G401.6 (cell line): Measurements from ENCODE around the gene ADORA3.
"Not testable (repeated sequence)": the region's sequence is repeated elsewhere in the genome, so short reads cannot be mapped to it uniquely, and the experiment has no call there.

ENCODE experiments used
- FAIRE-seq: peaks from 2 replicates; lab custom pipeline; 2012; peaks lifted over from hg19 to GRCh38; lab: Jason Lieb, UNC

Gene ADORA3

GRCh38 chr1:111503585-111504060 lies at the start of gene ADORA3, which contains the start of gene TMIGD3:
ADORA3 (minus strand) TSS chr1:111503633; CDS start chr1:111503354, 279 bp downstream.
TMIGD3 (minus strand) TSS chr1:111503633; CDS start chr1:111503354, 279 bp downstream.
- FAIRE-seq = no peak

- no peak for FAIRE-seq
These were observed 49.8 kb upstream of the ADORA3 start for GRCh38 chr1:111553196-111553595.

GRCh38 chr1:111552587-111552986 lies 49.2 kb upstream of the ADORA3 start:
- FAIRE-seq = no peak

GRCh38 chr1:111551623-111552411 lies 48.4 kb upstream of the ADORA3 start:
- FAIRE-seq = peak; percentile 64

GRCh38 chr1:111547786-111548185 lies 44.4 kb upstream of the ADORA3 start:
- FAIRE-seq = not testable (repeated sequence)

- no peak for FAIRE-seq
These were observed 38.8 kb upstream of the ADORA3 start for GRCh38 chr1:111542187-111542586.

GRCh38 chr1:111541721-111542120 lies 38.3 kb upstream of the ADORA3 start:
- FAIRE-seq = peak; percentile 100

GRCh38 chr1:111540928-111541327 lies 37.5 kb upstream of the ADORA3 start:
- FAIRE-seq = peak; percentile 17

GRCh38 chr1:111538343-111539025 lies 35.1 kb upstream of the ADORA3 start:
- no peak for FAIRE-seq

GRCh38 chr1:111535256-111536191 lies 32.1 kb upstream of the ADORA3 start:
- no peak for FAIRE-seq

GRCh38 chr1:111520053-111520452 lies 16.6 kb upstream of the ADORA3 start:
- no peak for FAIRE-seq

- FAIRE-seq = no peak
These were observed 14.2 kb upstream of the ADORA3 start for GRCh38 chr1:111517469-111518225.

GRCh38 chr1:111516005-111516535 lies 12.6 kb upstream of the ADORA3 start:
- FAIRE-seq = no peak

GRCh38 chr1:111515291-111516004 lies 12.0 kb upstream of the ADORA3 start:
- no peak for FAIRE-seq

- FAIRE-seq = no peak
These were observed 10.1 kb upstream of the ADORA3 start for GRCh38 chr1:111513410-111514020.

GRCh38 chr1:111512931-111513330 lies 9.5 kb upstream of the ADORA3 start:
- FAIRE-seq = no peak

- FAIRE-seq = no peak
These were observed 8.9 kb upstream of the ADORA3 start for GRCh38 chr1:111512132-111512889.

GRCh38 chr1:111511370-111511769 lies 7.9 kb upstream of the ADORA3 start:
- no peak for FAIRE-seq

GRCh38 chr1:111509997-111510375 lies 6.6 kb upstream of the ADORA3 start:
- FAIRE-seq = no peak
